ENCODE data around the gene TP73.
"Not testable (repeated sequence)": the region's sequence is repeated elsewhere in the genome, so short reads cannot be mapped to it uniquely, and the experiment has no call there.

Gene TP73

DNA sequence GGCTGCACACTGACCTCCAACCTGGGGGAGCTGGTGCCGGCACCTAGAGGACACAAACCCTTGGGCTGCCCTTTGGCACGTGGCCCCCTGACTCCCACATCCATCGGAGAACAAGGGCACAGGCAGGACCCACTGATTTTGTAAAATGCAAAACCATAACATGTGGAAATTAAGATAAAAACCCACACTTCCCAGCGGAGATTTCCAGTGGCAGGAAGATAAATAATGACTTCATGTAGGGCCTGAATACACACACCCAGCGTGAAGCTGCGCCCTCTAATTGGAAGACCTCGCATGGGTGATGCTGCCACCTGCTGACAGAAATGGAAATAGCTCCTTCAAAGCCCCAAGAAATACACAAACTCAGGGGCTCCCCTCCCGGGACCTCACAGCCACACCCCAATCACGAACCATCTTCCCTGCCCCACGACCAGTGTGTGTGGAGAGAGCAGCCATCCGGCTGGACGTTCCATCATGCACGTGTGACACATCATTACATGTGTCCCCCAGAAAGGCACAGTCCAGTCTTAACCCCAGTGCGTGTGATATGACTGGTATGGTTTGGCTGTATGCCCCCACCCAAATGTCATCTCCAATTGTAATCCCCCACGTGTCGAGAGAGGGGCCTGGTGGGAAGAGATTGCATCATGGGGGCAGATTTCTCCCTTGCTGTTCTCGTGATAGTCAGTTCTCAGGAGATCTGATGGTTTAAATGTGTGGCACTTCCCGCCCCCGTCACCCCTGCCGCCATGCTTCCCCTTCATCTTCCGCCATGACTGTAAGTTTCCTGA is 33.2 kb upstream of the TP73 start:
- DNase-seq, result peak; percentile 32

DNA sequence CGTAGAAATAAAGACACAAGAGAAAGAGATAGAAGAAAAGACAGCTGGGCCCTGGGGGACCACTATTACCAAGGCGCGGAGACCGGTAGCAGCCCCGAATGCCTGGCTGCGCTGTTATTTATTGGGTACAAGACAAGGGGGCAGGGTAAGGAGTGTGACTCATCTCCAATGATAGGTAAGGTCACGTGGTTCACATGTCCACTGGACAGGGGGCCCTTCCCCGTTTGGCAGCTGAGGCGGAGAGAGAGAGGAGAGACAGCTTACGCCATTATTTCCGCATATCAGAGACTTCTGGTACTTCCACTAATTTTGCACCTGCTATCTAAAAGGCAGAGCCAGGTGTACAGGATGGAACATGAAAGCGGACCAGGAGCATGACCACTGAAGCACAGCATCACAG is 31.6 kb upstream of the TP73 start:
- no peak for DNase-seq

GRCh38 chr1:3621151-3621671 is 31.1 kb upstream of the TP73 start:
- DNase-seq, result not testable (repeated sequence)

- DNase-seq, result not testable (repeated sequence)
Observed at GRCh38 chr1:3622102-3622501, 30.2 kb upstream of the TP73 start.

DNA sequence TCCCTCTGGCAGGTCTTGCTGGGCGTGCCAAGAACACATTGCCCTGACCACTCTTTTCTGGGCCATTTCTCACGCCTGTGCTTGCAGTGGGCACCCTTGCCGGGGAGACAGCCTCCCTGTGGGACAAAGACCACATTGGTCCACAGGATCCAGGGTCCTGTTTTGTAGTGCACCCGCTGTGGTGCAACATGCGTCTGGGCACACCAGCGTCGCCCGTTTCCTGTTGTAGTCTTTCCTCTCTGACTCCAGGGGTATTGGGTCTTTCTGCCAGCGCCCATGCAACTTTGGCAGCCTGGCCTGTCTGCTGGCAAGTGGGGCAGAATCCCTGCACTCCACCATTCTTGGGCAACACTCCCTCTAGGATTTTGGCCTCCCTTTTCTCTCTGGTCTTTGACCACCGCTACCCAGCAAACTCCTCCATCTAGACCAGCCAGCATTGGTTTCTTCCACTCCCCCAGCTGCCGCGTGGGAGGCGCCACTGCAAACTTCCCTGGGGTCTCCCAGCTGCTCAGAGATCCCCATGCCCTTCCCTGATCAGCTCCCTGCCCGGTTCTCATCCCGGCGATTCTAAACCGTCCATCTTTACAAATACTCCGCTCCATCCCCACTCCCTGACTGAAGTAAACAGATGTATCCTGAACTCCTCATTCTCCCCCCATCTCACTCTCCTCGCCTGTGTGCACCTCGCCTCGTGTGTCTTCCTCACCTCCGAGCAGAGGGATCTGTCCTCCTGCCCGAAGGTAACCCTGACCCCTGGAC is 28.7 kb upstream of the TP73 start:
- DNase-seq, result no peak

GRCh38 chr1:3624200-3625136 is 27.8 kb upstream of the TP73 start, which contains the start of gene TPRG1L:
Gene TPRG1L (plus strand): TSS chr1:3625015. CDS start chr1:3625073, 58 bp downstream.
- peak; percentile 91 for DNase-seq

GRCh38 chr1:3625151-3625907 is 27.0 kb upstream of the TP73 start:
- DNase-seq, result peak; percentile 6

DNA sequence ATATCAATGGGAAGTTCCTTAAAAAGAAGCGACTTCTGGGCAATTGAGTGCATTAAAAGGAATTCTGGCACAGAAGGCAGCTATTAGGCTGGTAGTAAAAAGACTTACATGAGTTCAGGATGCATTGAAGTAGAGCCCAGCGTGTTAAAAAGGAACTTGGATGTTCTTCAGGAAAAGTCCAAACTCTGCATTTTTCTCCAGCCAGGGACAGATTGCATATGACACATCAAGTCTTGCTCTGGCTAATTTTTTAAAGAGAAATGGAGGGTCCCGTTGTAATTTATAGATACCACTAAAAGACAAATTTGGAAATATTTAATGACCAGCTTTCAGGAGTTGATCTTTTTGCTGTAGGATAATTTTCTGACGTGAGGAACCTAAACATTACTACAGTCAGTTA is 26.3 kb upstream of the TP73 start:
- DNase-seq, result no peak

- no peak for DNase-seq
Observed at GRCh38 chr1:3627515-3628253, 24.6 kb upstream of the TP73 start.

DNA sequence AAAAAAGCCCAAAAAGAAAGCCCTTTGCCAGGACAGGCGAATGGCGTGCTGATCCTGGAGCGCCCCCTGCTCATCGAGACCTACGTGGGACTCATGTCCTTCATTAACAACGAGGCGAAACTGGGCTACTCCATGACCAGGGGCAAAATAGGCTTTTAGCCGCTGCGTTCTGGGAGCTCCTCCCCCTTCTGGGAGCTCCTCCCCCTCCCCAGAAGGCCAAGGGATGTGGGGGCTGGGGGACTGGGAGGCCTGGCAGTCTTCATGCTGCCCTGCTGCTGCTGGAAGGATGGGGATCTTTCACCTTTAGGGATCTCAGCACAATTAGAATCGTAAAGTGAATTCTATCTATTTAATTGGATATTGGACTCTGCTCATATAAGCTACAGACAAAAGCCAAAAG is 23.9 kb upstream of the TP73 start:
- DNase-seq, result no peak

GRCh38 chr1:3629561-3630160 is 22.7 kb upstream of the TP73 start:
- DNase-seq, result no peak

GRCh38 chr1:3630161-3630611 is 22.1 kb upstream of the TP73 start:
- no peak for DNase-seq

DNA sequence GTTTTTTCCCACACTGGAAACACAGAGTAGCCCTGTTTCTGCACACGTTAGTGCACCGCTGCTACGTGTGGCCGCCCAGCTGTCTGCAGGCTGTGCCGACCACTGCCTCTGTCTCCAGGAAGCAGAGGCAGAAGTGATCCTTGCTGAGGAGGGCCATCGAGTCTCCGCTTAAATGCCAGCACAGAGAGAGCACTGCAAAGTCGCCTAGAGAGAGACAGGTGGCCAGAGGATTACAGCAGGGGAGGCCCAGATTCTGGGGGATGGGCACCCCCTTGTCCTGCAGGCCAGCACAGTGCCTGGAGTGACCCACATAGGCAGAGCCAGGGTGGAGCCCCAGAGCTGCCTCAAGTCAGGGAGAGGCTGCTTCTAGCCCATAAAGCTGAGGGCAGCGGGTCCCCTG is 21.4 kb upstream of the TP73 start:
- no peak for DNase-seq

DNA sequence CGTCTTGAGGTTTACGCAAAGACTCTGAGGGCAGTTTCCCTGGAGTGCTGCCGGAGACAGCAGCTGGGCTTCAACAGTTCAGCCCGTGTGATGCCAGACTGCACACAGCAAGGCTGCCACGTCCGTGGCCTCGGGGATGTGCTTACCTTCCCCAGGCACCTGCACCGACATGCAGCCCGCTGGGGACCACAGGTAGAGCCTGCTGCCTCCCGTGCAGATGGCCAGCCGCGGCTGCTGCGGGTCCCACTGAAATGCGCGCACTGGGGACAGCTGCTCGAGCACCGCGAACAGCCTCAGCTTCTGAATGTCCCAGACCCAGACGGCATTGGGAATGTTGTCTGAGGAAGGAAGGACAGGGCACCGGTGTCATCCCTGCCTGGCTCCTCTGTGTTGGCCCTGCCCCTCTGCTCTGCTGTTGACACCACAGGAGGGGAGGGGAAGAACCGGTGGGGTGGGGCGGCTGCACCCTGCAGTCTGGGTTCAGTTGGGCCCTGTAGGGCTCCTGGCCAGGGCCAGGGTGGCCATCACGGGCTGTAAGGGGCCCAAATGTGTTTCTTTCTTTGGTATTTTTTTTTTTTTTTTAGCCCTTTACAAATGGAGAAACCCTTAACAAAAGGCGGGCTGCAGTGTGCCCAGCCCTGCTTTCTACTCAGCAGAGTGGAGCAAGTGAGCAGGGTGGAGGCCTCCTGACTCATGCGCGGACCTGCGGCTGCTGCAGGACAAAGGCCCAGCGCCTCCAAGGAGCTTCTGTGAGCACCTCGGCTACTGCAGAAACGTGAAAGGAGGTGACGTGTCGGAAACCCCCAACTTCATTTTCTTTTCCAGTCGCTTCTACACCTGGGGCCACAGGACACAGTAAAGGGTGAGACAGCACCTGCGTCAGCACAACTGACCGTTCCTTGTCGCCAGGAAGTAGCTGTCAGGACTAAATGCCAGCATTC is 20.7 kb upstream of the TP73 start:
- no peak for DNase-seq

- no peak for DNase-seq
Observed at GRCh38 chr1:3632298-3632697, 20.0 kb upstream of the TP73 start.

- no peak for DNase-seq
Observed at GRCh38 chr1:3632716-3633343, 19.5 kb upstream of the TP73 start.

DNA sequence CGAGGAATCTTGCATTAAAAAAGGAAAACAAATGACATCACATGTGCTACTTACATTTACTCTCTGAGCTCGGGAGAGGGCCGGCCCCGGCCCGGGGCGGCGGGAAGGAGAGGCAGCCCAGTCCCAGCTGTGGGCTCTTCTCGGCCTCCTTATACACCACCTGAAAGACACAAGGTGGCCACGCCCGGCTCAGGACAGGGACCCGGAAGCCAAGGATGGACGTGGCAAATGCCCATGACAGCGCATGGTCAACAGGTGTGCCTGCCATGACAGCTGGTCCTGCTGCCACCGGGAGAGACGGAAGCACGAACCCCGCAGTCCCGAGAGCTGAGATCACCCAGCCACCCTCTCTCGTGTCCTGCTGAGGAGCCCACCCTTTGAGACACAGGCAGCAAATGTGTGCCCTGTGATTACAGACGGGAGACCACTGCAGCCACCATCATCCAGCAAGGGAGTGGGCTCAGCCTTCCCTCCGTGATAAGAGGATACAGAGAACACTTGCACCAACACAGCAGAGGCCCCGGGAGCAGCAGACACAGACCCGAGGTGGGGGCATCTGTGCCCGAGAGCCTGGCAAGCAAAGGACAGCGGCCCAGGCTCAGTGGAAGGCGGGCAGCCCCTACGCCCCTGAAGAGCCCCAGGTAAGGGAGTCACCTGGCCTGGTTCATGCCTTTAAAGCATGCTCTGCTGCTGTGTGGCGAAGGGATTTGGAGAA is 18.8 kb upstream of the TP73 start:
- no peak for DNase-seq

DNA sequence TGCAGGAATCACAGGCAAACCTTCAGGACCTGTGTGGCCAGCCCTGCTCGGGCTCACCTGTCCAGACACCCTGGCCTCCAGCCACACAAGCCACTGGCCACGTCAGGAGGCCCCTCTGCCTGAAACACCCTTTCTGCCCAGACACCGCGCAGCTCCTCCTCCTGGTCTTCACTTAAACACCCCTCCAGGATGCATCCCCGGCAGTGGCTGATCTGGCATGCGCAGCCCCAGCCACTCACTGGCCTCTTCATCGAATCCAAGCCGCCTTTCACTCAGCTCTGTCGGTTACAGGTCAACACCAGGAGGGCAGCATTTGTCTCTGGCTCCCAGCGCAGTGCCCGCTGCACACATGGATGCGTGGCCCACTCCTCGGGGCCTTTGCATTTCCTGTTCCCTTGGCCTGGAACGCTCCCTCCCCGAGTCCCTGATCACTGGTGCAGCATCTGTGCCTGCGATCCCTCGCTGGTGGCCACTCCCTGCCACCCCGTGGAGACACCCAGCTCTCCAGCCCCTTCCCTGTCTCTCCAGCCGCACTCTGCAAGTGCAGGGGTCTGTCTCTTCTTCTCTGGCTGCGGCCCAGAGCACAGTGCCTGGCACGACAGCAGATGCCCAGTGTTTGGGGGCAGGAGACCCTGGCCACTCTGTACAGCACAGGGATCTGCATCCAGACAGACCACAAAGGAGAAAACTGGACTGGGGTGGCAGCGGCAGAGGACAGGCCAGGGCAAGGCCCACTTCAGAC is 18.1 kb upstream of the TP73 start:
- no peak for DNase-seq
